K562 (cell line): ENCODE results near the gene TIMM9.

Experiments used
- ATF3 ChIP-seq, 2 experiments: fragments of 450-650 bp in 1 of 2; sonication (generic) in 1 of 2; formaldehyde crosslinking in 1 of 2; IDR thresholded peaks in 1 of 2; conservative IDR thresholded peaks in 1 of 2; 2 replicates each; pipeline versions ENCODE4 v1.6.1 to v1.8.1; 2016 to 2023; ENCODE audit warnings: mild to moderate bottlenecking in 2 of 2, moderate library complexity in 2 of 2, inconsistent platforms in 1 of 2, missing genetic modification reagents in 1 of 2
- CTCF ChIP-seq, 3 experiments: IDR thresholded peaks in 2 of 3; conservative IDR thresholded peaks in 1 of 3; 2 replicates each; pipeline ENCODE4 v1.5.1; 2011 to 2012; ENCODE audit warnings: low read length in 3 of 3, mild to moderate bottlenecking in 3 of 3, control low read depth in 2 of 3, improper control_type of control experiment in 1 of 3, inconsistent platforms in 1 of 3, low read depth in 1 of 3, mixed read lengths in 1 of 3, moderate library complexity in 1 of 3; ENCODE audit not compliant: insufficient read depth in 2 of 3
- FOS ChIP-seq: IDR thresholded peaks from 3 replicates; pipeline ENCODE4 v1.6.1; 2011; ENCODE audit not compliant: insufficient read length; ENCODE audit errors: extremely low read depth
- JUND ChIP-seq, 2 experiments: IDR thresholded peaks; 2 replicates in 1 of 2; 3 replicates in 1 of 2; pipeline ENCODE4 v1.6.1; 2011; ENCODE audit warnings: borderline replicate concordance in 2 of 2, low read depth in 2 of 2, low read length in 2 of 2, improper control_type of control experiment in 1 of 2, missing biosample characterization in 1 of 2, missing genetic modification characterization in 1 of 2, missing genetic modification reagents in 1 of 2
- NR2C1 ChIP-seq, 2 experiments: fragments of 450-650 bp; IDR thresholded peaks; 2 replicates each; pipeline ENCODE4 v1.6.1; 2017; ENCODE audit warnings: mild to moderate bottlenecking in 2 of 2, antibody characterized with exemption in 1 of 2, inconsistent platforms in 1 of 2, missing compliant biosample characterization in 1 of 2, missing genetic modification characterization in 1 of 2
- RAD51 ChIP-seq: fragments of 450-650 bp; IDR thresholded peaks from 2 replicates; pipeline ENCODE4 v1.7.1; 2016; ENCODE audit warnings: low read depth, mild to moderate bottlenecking, borderline replicate concordance
- TEAD4 ChIP-seq, 2 experiments: sonication (generic) in 1 of 2; formaldehyde crosslinking in 1 of 2; IDR thresholded peaks; 2 replicates each; pipeline versions ENCODE4 v1.6.1 to v1.8.0; 2012 to 2022; ENCODE audit warnings: borderline replicate concordance in 1 of 2, inconsistent platforms in 1 of 2, low read length in 1 of 2, mild to moderate bottlenecking in 1 of 2, missing genetic modification reagents in 1 of 2
- YY1 ChIP-seq, 3 experiments: IDR thresholded peaks; 2 replicates each; pipeline ENCODE4 v1.6.1; 2011; ENCODE audit warnings: low read length in 2 of 3, mild to moderate bottlenecking in 2 of 3, moderate library complexity in 2 of 3, borderline replicate concordance in 1 of 3, control low read depth in 1 of 3, low read depth in 1 of 3; ENCODE audit not compliant: insufficient read depth in 3 of 3, insufficient replicate concordance in 2 of 3, control insufficient read depth in 1 of 3, insufficient read length in 1 of 3; ENCODE audit errors: extremely low read depth in 1 of 3

DNA sequence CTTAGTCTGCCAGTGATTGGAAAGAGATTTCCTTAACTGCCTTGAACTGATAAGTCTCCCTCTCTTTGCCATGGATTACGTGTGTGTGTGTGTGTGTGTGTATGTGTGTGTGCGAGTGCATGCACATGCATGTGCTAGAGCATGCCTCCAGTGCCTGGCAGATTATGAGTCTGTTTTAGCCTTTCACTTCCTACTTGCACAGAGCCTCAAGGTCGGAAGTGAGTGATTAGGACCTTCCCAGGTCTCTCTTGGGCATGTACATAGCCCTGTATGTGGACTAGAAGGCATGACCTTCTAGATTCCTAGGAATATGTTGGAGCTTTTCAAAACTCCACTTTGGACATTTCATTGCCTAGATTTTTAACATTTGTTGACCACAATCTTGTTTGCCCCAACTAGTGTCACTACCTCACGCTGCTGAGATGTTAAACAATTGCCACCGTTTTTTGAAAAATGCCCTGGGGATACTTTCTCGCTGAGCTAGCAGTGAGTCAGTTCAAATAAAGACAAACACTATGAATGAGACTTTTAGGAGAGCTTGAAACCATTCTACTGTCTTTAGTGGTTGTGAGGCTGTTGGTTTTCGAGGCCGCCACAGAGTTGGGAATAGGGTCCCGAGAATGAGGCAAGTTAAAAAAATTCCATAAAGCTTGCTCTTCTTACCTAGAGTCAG, 28.4 kb upstream of the TIMM9 start:
- TF ChIP-seq YY1 (IDR thresholded peaks at IDR 0.05; ENCODE audit: borderline replicate concordance in 1 of 3, control insufficient read depth in 1 of 3, extremely low read depth in 1 of 3, insufficient read depth in 3 of 3, insufficient read length in 1 of 3, insufficient replicate concordance in 2 of 3, low read depth in 1 of 3, low read length in 2 of 3) (no peak), TEAD4 (IDR thresholded peaks at IDR 0.05; ENCODE audit: low read length) (no peak), TEAD4 (CRISPR knock-in tag; IDR thresholded peaks at IDR 0.05; ENCODE audit: borderline replicate concordance) (no peak), CTCF (IDR thresholded peaks at IDR 0.05 in 2 of 3, conservative IDR thresholded peaks at IDR 0.05 in 1 of 3; ENCODE audit: insufficient read depth in 2 of 3, low read depth in 1 of 3, low read length in 3 of 3) (no peak), RAD51 (no peak), FOS (no peak), ATF3 (IDR thresholded peaks at IDR 0.05) (no peak), ATF3 (CRISPR knock-in tag; conservative IDR thresholded peaks at IDR 0.05) (no peak), NR2C1 (IDR thresholded peaks at IDR 0.05) (no peak), NR2C1 (tag; IDR thresholded peaks at IDR 0.05) (no peak), JUND (IDR thresholded peaks at IDR 0.05; ENCODE audit: borderline replicate concordance, low read depth, low read length) (no peak), JUND (tag; IDR thresholded peaks at IDR 0.05; ENCODE audit: borderline replicate concordance, low read depth, low read length) (no peak)
